Natural killer cell (primary cell): ENCODE data around the gene GDPD4. TPM values are rescaled to one million over a fixed set of nuclear protein-coding genes. Genes with fewer than 3 reads are reported as not detected.

ENCODE experiments used
- ATAC-seq, 3 donors: fragments of 150-1000 bp in 2 of 3; fragments of 200-7000 bp in 1 of 3; cut with Tn5 transposase; 1 replicate in 1 of 3; 2 replicates in 2 of 3; pipeline ENCODE4 v1.10.0; 2021; ENCODE audit warnings: mild to moderate bottlenecking in 2 of 3, moderate library complexity in 2 of 3
- DNase-seq, 2 donors: peaks; one replicate each; pipeline versions ENCODE4 v3.0.0 to v3.0.0-alpha.2; 2013 to 2021; ENCODE audit warnings: mixed read lengths in 1 of 2
- H3K27ac ChIP-seq: one replicate; pipeline ENCODE4 v1.5.1; 2013; ENCODE audit warnings: mild to moderate bottlenecking, low read length
- H3K27me3 ChIP-seq: one replicate; pipeline ENCODE4 v1.6.1; 2013; ENCODE audit warnings: low read length; ENCODE audit not compliant: control insufficient read depth, insufficient read depth
- H3K36me3 ChIP-seq: one replicate; pipeline ENCODE4 v1.6.1; 2013; ENCODE audit warnings: low read length; ENCODE audit not compliant: control insufficient read depth, insufficient read depth
- H3K4me1 ChIP-seq: one replicate; pipeline ENCODE4 v1.6.1; 2013; ENCODE audit warnings: low read length; ENCODE audit not compliant: control insufficient read depth, insufficient read depth
- H3K4me3 ChIP-seq: one replicate; pipeline ENCODE4 v1.5.1; 2013; ENCODE audit warnings: low read length
- H3K9me3 ChIP-seq: one replicate; pipeline ENCODE4 v1.6.1; 2013; ENCODE audit warnings: low read length; ENCODE audit not compliant: control insufficient read depth, insufficient read depth
- H3K27ac Mint-ChIP-seq, 2 donors: one replicate each; pipeline ENCODE4 v1.8.0; 2022; ENCODE audit warnings: mild to moderate bottlenecking in 2 of 2, mixed read lengths in 2 of 2, moderate library complexity in 1 of 2
- H3K27me3 Mint-ChIP-seq, 2 donors: one replicate each; pipeline ENCODE4 v1.8.0; 2022; ENCODE audit warnings: low read depth in 2 of 2, mixed read lengths in 2 of 2
- H3K36me3 Mint-ChIP-seq: one replicate; pipeline ENCODE4 v1.8.0; 2022; ENCODE audit warnings: mixed read lengths
- H3K4me1 Mint-ChIP-seq, 2 donors: one replicate each; pipeline ENCODE4 v1.8.0; 2022; ENCODE audit warnings: mixed read lengths in 2 of 2
- H3K4me3 Mint-ChIP-seq: one replicate; pipeline ENCODE4 v1.8.0; 2022; ENCODE audit warnings: mild to moderate bottlenecking, moderate library complexity, mixed read lengths
- H3K9me3 Mint-ChIP-seq, 2 donors: one replicate each; pipeline ENCODE4 v1.8.0; 2022; ENCODE audit warnings: mixed read lengths in 2 of 2
- CTCF ChIP-seq: fragments of 200-600 bp; IDR thresholded peaks from one replicate; pipeline ENCODE4 v1.8.0; 2022; ENCODE audit warnings: antibody characterized with exemption
- WGBS: methylation state at CpG from one replicate; pipeline ENCODE4 v1.1.7; 2013; ENCODE audit warnings: missing lambda C conversion rate; ENCODE audit not compliant: insufficient coverage; 5-methylcytosine and 5-hydroxymethylcytosine counted together
- intact Hi-C: fragments of 100-400 bp; cut with micrococcal nuclease; formaldehyde crosslinking; loops from one replicate; pipeline ENCODE4 v1.14.2; 2022
- total RNA-seq, 4 donors: library from RNA; stranded (reverse); fragments of 120-200 nt in 1 of 4; gene quantifications; one replicate each; pipeline versions ENCODE4 v1.2.3 to v1.2.4, GENCODE V29; 2013 to 2022

Gene GDPD4
- total RNA-seq, 3 donors from 2014 or later (not counting 1 experiment from before 2014, with no cell fraction given): not detected

GRCh38 chr11:77310721-77311120, 9.2 kb upstream of the GDPD4 start:
- TF ChIP-seq CTCF: no peak
- H3K27ac Mint-ChIP-seq: no peak overlapping the region
- intact Hi-C loops: no loop called here
- no peak for ATAC-seq
- DNase-seq: no peak
- no peaks in the 10 kb centered on the region for H3K27me3 ChIP-seq
- no peaks in the 10 kb centered on the region for H3K9me3 Mint-ChIP-seq
- no peaks in the 10 kb centered on the region for H3K36me3 ChIP-seq
- H3K4me1 Mint-ChIP-seq: no peaks in the 10 kb centered on the region
- H3K4me1 ChIP-seq: no peaks in the 10 kb centered on the region
- no peak overlapping the region for H3K4me3 Mint-ChIP-seq
- no peaks in the 10 kb centered on the region for H3K9me3 ChIP-seq
- H3K27me3 Mint-ChIP-seq: peaks cover 5 to 15% of the 10 kb centered on the region in 2 donors
- 89% methylated on average over 5 of the region's 5 CpGs for WGBS
- no peak overlapping the region for H3K27ac ChIP-seq
- H3K36me3 Mint-ChIP-seq: no peaks in the 10 kb centered on the region
- H3K4me3 ChIP-seq: no peak overlapping the region

GRCh38 chr11:77309401-77310085, 8.1 kb upstream of the GDPD4 start:
- 96% methylated on average over 4 of the region's 5 CpGs for WGBS
- Mint-ChIP-seq H3K9me3 (no peaks in the 10 kb centered on the region), H3K4me3 (no peak overlapping the region), H3K27ac (no peak overlapping the region), H3K4me1 (no peaks in the 10 kb centered on the region), H3K27me3 (peaks cover 5 to 11% of the 10 kb centered on the region in 2 donors), H3K36me3 (no peaks in the 10 kb centered on the region)
- TF ChIP-seq CTCF: no peak
- DNase-seq (no peak), ATAC-seq (no peak)
- no peaks in the 10 kb centered on the region for H3K27me3 ChIP-seq
- intact Hi-C loops: no loop called here
- no peak overlapping the region for H3K27ac ChIP-seq
- no peaks in the 10 kb centered on the region for H3K4me1 ChIP-seq
- no peaks in the 10 kb centered on the region for H3K9me3 ChIP-seq
- no peaks in the 10 kb centered on the region for H3K36me3 ChIP-seq
- H3K4me3 ChIP-seq: no peak overlapping the region

GRCh38 chr11:77308838-77309237, 7.4 kb upstream of the GDPD4 start:
- H3K36me3 Mint-ChIP-seq: no peaks in the 10 kb centered on the region
- intact Hi-C loops: no loop called here
- ATAC-seq (no peak), DNase-seq (no peak)
- no peak overlapping the region for H3K4me3 ChIP-seq
- no peak overlapping the region for H3K27ac ChIP-seq
- no peak overlapping the region for H3K4me3 Mint-ChIP-seq
- H3K27ac Mint-ChIP-seq: no peak overlapping the region
- no peaks in the 10 kb centered on the region for H3K27me3 ChIP-seq
- H3K9me3 ChIP-seq: no peaks in the 10 kb centered on the region
- H3K36me3 ChIP-seq: no peaks in the 10 kb centered on the region
- H3K4me1 ChIP-seq: no peaks in the 10 kb centered on the region
- H3K9me3 Mint-ChIP-seq: no peaks in the 10 kb centered on the region
- no peaks in the 10 kb centered on the region for H3K4me1 Mint-ChIP-seq
- TF ChIP-seq CTCF: no peak
- H3K27me3 Mint-ChIP-seq: peaks cover 5 to 11% of the 10 kb centered on the region in 2 donors

GRCh38 chr11:77303328-77303727, 1.8 kb upstream of the GDPD4 start:
- no peaks in the 10 kb centered on the region for H3K27me3 ChIP-seq
- no peak overlapping the region for H3K4me3 ChIP-seq
- DNase-seq (no peak), ATAC-seq (no peak)
- Mint-ChIP-seq H3K36me3 (no peaks in the 10 kb centered on the region), H3K27ac (no peak overlapping the region), H3K27me3 (peaks cover 0 to 2% of the 10 kb centered on the region in 2 donors), H3K9me3 (no peaks in the 10 kb centered on the region), H3K4me3 (no peak overlapping the region), H3K4me1 (no peaks in the 10 kb centered on the region)
- TF ChIP-seq CTCF: no peak
- H3K4me1 ChIP-seq: no peaks in the 10 kb centered on the region
- no peak overlapping the region for H3K27ac ChIP-seq
- intact Hi-C loops: no loop called here
- WGBS: 95% methylated on average over 2 of the region's 2 CpGs
- no peaks in the 10 kb centered on the region for H3K9me3 ChIP-seq
- H3K36me3 ChIP-seq: no peaks in the 10 kb centered on the region
